Embryonic facial prominence (tissue), 1 donor: ENCODE results near the gene FGD5.

Source experiments
- DNase-seq: peaks from one replicate; pipeline ENCODE4 v3.0.0-alpha.2; 2016; ENCODE audit errors: extremely low spot score

Gene FGD5

DNA sequence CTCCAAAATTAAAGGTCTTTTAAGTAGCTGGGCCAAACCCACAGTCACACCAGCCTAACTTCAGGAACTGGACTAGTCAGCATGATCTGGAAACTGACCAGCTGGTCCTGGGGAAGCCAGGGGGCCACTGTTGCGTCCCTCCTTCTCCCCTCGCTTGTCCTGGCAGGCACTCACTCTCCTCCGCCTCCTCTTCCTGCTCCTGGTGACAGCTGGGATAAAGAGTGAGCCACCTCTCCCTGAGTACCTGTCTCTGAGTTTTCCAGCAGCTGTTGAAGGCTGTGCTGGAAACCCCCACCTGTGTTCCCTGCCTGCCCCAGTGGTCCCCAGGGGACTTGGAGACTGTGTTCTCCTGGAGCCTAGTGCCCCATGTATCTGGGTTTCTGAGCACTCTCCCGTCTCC, 56.0 kb downstream of the FGD5 start:
- DNase-seq: no peak

DNA sequence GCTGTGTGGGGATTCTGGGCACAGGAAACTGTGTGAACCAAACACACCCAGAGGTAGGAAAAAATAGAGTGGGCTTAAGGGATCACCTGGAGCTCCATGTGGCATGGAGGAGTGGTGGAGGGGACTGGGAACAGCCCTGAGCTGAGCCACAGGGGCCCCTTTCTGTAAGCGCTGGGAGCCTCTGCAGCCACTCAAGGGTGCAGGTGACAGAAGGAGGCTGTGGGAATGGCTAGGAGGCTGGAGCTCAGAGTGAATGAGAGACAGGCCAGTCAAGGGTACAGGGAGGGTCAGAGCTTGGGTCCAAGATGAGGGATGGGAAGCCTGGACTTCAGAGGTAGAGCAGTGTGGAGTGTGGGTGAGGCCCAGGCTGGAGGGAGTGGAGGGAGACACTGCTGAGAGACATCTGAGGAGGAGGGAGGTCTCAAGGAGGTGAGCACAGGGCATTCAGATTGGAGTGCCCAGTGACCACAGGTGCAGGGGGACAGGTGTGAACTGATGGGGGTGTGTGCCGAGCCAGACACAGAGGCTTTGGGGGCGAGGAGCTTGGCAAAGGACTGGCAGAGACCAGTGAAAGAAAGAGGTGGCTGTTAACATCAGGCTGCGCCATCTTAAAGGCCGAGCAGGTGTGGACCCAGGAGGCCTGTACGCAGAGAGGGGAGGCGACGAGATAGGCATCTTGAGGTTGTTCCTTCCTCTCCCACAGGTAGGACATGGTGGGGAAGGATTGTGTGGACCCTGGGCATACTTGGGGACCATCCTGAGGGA, 56.8 kb downstream of the FGD5 start:
- no peak for DNase-seq

DNA sequence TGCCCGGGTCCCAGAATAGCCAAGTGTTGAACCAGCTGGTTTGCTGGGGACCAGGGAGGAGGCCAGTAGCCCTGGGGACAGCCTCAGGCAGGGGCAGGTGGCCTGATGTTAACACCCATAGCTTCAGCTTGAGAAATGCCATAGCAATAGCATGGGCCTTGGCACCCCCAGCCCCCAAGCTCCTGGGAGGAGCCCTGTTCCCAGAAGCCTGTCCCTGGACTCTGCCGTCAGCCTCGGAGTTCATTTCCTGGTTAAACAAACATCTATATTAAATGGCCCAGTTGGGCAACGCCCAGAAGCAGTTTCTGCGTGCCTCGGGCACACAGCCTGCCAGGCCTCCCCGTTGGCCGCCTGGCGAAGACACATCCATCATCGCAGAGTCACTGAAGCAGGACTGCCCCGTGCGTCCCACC, 58.2 kb downstream of the FGD5 start:
- no peak for DNase-seq

DNA sequence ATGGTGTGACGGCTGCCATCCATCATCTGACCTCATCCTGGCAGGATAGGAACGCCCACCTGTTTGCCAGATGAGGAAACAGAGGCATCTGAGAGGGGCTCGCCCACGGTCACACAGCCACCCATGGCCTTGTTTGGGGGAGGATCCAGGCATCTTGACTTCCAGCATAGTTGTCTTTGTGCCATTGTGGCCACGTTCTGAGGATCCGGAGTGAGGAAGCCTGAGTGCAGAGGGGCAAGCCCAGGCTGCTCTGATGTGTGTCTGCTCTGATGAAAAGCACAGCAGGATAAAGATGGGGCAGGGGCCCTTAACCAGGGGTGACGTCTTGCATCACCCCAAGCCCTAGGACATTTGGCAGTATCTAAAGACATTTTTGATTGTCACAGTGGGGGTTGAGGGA, 58.7 kb downstream of the FGD5 start:
- no peak for DNase-seq

DNA sequence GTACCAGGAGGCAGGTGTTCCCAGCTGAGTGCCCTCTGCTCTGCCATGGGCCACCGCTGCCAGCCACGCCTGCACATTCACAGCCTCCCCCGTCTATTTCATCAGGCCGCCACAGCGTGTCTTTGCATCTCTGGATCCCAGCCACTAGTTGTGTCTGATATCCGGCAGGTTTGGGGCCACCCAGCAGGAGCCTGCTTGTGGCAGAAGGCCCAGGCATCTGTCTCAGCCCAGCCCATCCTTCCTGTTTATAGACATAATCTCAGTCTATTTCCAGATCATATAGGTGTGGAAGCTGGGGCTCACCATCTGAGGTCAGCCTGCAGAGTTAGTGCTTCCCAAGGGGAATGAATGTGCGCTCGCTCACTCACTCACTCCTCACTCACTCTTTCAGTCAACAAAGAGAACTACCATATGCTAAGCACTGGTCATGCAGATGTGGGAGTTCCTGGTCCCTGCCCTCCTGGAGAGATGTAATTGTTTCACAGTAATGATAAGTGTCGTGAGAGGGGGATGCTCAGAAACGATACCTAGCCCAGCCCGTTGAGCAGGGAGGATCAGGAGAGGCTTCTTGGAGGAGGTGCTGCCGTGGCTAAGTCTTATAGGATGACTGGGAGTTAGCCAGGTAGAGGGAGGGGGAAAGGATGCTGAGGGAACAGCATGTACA, 60.6 kb downstream of the FGD5 start:
- DNase-seq: no peak

DNA sequence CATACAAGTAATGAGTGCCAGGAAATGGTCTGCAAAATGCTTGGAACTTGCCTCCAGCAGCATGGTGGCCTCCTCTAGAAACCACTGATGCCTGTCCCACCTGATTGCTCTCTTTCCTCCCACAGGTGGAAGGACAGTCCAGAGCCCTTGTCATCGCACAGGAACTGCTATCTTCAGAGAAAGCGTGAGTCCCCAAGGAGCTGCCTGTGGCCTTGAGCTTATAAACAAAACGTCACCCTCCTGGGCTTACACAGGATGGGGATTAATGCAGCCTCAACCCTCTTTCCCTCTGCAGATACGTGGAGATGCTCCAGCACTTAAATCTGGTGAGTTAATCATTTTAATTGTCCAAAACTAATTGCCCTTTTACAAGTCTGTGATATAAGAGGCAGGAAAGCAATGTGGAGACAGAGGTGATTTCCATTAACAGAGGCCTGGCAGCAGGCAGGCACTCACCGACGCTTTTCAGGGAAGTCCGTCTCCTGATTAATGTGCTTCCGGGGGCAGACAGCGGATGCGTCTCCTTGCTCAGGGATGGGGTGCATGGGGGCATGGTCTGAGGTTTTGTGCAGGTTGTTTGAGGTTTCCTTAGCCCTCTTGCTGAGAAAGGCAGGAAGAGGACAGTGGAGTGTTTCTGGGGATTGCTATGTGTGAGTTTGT, 61.8 kb downstream of the FGD5 start:
- no peak for DNase-seq

DNA sequence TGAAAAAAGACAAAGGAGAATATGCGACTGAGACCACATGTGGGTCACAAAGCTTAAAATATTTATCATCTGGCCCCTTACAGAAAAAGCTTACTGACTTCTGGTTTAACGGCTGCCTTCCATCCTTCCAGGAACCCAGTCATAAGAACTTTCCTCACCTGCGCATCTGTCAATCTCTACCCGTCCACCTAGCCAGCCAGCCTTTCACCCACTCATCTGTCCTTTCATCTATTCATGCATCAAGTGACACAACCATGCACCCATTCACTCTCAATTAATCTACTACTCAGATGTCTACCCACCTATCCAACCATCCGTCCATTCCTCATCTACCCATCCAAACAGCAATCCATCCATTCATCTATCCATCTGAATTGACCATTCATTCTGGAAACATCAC, 64.5 kb downstream of the FGD5 start:
- DNase-seq: no peak

DNA sequence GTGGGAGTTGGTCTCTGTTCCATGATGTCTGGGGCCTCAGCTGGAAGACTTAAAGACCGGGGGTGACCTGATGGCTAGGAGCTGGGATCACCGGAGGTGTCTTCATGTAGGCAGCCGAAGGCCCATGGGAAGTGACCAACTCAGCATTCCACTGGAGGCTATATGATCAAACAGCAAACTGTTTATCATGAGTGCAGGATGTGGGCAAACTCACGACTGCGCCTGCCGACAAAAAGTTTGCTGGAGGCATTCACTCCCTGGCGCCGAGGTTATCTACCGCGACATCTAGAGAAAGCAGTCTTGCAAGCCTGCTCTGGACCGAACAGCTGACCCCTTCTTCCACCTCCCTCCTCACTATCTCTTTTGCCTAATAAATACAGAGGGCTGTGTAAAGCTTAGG, 65.9 kb downstream of the FGD5 start:
- DNase-seq: no peak

DNA sequence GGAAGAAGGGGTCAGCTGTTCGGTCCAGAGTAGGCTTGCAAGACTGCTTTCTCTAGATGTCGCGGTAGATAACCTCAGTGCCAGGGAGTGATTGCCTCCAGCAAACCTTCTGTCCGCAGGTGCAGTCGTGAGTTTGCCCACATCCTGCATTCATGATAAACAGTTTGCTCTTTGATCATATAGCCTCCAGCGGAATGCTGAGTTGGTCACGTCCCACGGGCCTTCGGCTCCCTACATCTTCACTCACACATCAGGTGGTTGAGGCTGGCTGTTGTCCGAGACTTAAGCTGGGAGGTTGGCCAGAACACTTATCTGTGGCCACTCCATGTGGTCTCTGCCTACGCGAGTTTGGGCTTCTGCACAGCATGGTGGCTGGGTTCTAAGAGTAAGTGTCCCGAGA, 66.5 kb downstream of the FGD5 start:
- no peak for DNase-seq

DNA sequence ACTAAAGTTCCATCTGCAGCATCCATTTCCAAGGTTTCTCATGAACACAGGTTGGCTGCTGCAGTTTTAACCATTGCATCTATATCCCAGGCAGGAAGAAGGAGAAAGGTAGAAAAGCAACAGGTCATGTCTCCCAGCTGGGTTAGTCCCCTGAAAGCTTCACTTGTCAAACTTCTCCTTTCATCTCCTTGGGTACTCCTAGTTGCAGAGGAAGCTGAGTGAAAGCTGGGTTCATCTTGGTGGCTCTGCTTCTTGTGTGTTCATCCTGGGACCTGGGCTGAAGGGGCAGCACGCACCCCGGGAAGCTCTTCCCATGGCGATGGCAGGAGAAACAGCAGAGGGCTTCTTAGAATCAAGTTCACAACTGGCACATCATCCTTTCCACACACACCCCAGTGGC, 67.3 kb downstream of the FGD5 start:
- no peak for DNase-seq

DNA sequence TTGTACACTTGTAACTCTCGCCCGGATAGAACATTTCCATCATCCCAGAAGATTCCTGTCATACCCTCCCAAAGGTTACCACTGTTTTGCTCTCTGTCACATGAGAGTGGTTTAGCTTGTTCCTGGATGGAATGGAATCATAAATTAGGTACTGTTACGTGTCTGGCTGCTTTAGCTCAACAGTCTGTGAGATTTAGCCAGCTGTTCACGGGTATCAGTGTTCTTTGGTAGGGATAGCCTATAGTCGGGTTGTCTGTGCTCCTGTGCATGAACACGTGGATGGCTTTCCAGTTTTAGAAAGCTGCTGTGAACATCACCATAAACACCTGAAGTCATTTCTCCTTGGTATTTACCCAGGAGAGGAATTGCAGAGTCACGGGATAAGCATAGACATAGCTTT, 70.4 kb downstream of the FGD5 start:
- DNase-seq: no peak

DNA sequence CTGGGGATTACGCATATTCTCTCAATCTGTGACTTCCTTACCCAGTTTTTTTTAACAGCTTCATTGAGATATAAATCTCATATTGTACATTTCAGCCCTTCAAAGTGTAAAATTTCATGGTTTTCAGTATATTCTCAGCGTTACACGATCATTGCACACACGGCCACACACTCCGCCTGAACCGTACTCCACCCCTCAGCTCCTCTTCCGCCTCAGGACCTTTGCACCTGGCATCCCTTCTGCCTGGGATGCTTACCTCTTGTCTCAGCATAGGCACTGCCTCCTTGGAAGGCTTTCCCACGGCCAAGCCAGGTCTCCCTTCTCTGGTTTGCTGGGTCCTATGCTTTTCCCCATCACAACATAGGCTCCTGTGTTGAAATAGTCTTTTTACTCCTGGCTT, 71.2 kb downstream of the FGD5 start:
- DNase-seq: no peak

DNA sequence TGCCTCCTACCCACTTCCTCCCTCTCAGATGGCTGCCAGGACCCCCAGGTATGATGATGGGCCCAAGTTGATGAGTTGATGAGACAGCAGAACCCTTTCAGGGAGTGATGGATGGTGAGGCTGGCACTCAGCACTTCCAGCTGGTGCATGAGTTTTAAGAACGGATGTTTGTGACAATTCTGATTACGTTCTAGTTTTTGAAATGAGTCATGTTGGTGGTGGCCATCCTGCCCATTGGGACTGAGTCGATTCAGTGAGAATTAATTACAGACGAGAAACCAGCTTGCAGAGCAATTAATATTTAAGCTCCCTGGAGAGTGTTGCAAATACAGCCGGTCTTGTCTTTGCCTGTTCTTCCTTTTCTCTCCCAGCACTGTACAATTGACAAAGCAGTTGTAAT, 71.7 kb downstream of the FGD5 start:
- DNase-seq: no peak

DNA sequence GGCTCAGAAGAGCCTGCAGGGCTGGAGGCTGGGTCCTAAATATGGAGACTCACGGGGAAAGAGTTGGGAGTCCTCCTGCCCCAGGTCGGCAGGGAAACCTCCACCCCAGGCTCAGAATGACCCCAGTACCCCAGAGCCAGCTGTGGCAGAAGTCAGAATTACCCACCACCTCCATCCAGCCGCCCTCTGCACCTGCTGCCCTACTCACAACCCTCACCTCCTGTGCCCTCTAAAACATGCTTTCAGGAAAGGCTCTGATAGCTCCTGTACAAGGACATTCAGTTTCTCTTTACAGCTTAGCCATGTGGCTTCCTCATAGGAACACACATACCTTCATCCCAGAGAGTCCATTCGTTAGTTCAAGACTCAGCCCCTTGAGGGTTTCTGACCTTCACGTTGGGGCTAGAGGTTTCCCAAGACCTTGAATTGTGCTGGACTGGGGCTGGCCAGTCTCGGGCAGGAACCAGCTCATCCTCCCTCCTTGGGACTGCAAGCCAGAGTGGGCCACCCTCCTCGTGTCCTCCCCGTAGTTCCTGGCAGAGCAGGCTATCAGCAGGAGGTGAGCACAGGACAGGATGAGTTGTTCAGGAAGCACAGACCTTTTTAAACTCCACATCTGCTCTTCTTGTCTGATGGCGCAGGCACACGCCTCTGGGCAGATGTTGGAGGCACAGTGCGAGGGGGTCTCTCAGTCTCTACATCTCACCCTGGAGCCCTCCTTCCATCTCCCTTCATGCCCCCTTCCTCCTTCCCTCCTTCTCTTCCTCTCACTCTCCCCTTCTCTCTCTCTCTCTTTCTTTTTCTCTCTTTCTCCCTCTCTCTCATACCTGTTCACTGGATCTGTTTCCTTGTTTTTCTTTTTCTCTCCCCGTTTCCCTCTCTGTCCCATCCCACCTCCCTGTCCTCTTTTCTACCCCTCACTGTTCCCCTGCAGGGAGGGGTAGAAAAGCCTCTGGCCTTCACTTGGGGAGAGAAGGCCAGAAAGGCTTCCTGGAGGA, 72.7 kb downstream of the FGD5 start:
- DNase-seq: no peak

DNA sequence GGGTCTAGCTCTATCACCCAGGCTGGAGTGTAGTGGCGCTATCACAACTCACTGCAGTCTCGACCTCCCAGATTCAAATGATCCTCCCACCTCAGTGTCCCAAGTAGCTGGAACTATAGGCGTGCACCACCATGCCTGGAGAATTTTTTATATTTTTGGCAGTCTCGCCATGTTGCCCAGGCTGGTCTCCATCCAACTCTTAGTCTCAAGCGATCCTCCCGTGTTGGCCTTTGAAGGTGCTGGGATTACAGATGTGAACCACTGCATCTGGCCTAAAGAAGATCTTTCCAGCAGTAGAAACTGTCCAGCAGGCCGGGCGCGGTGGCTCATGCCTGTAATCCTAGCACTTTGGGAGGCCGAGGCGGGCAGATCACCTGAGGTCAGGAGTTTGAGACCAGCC, 73.5 kb downstream of the FGD5 start:
- DNase-seq: no peak

DNA sequence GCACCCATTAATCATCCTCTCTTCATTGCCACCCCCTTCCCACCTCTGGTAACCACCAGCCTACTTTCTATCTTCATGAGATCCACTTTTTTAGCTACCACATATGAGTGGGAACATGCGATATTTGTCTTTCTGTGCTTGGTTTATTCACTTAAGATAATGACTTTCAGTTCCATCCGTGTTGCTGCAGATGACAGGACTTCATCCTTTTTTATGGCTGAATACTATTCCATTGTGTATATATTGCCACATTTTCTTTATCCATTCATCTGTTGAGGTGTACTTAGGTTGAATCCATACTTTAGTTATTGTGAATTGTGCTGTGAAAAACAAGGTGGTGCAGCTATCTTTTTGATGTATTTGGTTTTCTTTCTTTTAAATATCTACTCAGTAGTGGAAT, 75.3 kb downstream of the FGD5 start:
- DNase-seq: no peak

DNA sequence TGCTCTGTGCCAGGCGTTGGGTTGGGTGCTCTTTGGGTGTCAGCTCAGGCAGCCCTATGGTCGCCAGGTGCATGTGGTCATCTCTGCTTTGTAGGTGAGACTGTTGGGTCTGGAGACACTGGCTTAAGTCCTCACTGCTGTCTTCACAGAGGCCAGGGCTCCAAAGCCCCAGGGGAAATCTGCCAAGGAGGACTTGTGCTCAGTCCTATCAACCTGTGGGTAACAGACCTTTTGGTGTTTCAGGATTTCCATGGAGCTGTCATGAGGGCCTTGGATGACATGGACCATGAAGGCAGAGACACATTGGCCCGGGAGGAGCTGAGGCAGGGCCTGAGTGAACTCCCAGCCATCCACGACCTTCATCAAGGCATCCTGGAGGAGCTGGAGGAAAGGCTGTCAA, 78.5 kb downstream of the FGD5 start:
- DNase-seq: no peak

DNA sequence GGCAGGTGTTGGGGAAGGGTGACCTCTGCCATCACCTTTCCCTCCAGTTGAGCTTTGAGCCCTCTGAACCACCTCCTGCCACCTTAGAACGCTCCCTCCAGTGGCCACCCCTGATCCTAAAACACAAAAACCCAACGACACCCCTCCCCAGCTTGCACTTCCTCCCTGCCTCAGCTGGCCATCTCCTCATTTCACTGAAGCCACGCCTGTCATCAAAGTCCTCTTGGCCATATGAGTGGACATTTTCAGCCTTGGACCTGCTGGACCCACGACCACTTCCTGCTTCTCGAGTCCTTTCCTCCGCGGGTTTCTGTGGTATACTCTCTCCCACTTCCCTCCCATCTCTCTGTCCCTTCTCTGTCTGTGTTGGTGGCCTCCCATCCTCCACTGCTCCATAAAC, 80.2 kb downstream of the FGD5 start:
- no peak for DNase-seq

DNA sequence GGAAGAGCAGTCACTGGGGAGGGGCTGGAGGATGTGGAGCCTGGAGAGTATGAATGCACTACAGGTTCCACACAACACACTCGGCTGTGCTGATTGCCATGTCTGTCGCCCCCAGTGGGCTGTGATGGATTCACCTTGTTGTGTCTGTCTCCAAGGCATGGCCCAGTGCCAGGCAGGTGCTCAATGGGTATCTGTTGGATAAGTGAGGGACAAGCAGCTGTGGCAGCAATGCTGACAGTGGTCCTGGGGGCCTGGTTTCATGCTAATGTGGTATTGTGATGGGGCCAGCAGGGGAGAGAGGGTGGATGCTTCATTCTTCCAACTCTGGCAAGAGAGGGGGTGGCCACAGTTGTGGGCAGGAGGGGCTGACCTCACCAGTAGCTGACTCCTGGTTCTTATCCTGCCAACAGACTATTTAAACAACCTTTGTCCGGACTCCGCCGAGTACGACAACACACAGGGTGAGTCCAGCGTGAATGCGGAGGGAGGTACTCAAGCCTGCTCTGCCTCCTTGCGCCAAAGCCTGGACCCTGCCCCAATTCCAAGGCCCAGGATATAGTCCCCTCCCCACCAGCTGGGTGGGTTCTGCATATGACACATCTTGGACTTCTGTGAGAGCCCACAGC, 81.3 kb downstream of the FGD5 start:
- no peak for DNase-seq

DNA sequence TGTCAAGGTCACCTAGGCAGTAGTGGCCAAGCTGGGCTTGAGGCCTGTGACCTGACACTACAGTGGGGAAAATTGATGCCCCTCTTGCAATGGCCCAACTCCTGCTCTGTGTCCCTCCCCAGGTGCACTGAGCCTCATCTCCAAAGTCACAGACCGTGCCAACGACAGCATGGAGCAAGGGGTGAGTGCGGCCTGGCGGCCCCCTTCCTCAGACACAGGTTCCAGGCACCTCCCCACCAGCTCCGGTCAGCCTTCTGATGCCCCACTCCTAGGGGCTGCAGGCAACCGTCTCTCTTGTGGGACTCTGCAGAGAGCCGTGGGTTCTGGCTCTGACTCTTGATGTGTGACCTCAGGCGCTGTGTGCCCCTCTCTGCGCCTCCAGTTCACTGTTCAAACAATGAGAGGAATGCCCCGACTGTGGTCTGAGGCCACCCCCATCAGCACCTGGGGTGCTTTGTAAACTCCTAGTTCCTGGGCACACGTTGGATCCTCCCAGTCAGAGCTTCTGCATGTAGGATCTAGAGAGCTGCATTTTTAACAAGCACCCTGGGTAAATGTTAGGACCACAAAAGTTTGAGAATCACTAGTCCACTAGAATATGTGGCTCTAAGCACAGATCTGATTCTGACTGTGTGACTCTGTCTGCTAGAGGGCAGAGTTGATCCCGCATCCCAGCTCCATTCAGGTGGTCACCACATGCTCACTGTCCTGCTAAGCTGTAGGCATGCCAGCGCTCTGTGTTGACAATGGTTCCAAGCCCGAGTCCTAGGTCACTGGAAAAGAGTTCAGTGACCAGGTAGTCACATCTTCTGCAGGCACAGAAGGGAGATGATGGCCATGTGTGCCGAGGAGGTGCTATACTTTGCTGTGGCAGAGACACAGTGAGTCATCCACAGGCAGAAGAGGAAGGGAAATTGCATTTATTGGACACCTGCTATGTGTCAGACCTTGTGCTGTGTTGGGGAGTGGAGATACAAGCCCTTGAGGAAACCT, 82.4 kb downstream of the FGD5 start:
- DNase-seq: no peak
